ENCODE data around the gene ASIC2. TPM values are rescaled to one million over a fixed set of nuclear protein-coding genes. Genes with fewer than 3 reads are reported as not detected.

ASIC2 gene
- total RNA-seq, 1 experiment from 2014 or later = 0.11 TPM

DNA sequence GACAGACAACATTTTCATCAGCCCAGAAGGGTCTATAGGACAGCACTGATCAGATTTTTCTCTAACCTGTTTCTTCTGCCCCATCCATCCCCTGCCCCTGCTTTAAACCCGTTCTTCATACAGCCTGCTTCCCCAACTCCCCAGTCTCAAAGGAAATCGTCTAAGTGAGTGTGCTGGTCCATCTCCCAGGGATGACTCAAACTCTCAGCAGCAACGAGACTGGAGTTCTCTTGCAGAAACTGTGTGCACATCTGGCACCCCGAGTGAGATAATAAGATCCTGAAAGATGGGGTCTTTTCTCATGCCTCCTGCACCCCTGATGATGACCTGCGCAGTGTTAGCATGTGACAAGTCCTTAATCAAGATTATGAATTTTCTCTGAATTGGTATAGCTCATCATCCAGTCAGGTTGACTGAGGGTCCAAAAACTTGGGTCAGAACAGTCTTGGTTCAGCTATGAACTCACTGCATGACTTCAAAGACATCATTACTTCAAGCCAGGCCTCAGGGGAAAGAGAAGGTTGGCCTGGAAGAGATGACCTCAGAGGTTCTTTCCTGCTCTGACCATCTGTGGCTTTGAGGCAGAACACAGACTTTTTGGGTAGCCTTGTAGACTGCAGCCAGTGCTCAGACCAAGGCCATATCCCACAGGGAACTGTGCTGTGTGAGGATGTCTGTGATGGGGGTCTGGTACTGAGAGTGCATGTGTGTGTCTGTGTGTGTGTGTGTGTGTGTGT lies 183.6 kb downstream of the ASIC2 start:
- Histone ChIP-seq H4K20me1 (ENCODE audit: low read length) (no peaks in the 10 kb centered on the region), H3K4me3 (ENCODE audit: low read length) (no peak overlapping the region), H3K79me2 (ENCODE audit: low read length) (no peaks in the 10 kb centered on the region), H3K4me2 (ENCODE audit: low read length) (no peak overlapping the region), H3K27me3 (ENCODE audit: low read length) (no peaks in the 10 kb centered on the region), H3K9ac (ENCODE audit: low read length) (no peak overlapping the region), H3K9me3 (ENCODE audit: low read length) (no peaks in the 10 kb centered on the region), H3K9me2 (replicated peaks; ENCODE audit: low read length) (no peaks in the 10 kb centered on the region), H2AFZ (ENCODE audit: low read length) (no peak overlapping the region), H3K27ac (ENCODE audit: low read length) (no peak overlapping the region), H3K4me1 (ENCODE audit: insufficient read depth, low read length) (peaks cover 20% of the 10 kb centered on the region), H3F3A (ENCODE audit: low read length, unreplicated experiment) (peaks cover 7% of the 10 kb centered on the region), H3K36me3 (ENCODE audit: low read depth, low read length) (no peaks in the 10 kb centered on the region)
- ChIA-PET CTCF (no interaction called here), POLR2A (ENCODE audit: unreplicated experiment) (no interaction called here)
- TF ChIP-seq, protein P1, sequence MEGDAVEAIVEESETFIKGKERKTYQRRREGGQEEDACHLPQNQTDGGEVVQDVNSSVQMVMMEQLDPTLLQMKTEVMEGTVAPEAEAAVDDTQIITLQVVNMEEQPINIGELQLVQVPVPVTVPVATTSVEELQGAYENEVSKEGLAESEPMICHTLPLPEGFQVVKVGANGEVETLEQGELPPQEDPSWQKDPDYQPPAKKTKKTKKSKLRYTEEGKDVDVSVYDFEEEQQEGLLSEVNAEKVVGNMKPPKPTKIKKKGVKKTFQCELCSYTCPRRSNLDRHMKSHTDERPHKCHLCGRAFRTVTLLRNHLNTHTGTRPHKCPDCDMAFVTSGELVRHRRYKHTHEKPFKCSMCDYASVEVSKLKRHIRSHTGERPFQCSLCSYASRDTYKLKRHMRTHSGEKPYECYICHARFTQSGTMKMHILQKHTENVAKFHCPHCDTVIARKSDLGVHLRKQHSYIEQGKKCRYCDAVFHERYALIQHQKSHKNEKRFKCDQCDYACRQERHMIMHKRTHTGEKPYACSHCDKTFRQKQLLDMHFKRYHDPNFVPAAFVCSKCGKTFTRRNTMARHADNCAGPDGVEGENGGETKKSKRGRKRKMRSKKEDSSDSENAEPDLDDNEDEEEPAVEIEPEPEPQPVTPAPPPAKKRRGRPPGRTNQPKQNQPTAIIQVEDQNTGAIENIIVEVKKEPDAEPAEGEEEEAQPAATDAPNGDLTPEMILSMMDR (conservative IDR thresholded peaks at IDR 0.05; ENCODE audit: low read depth, low read length) = no peak
- TF ChIP-seq EZH2phosphoT487 (IDR thresholded peaks at IDR 0.05; ENCODE audit: borderline replicate concordance, low read length) = no peak
- no peak for TF ChIP-seq EZH2 (IDR thresholded peaks at IDR 0.05; ENCODE audit: low read length, unreplicated experiment)
- no TSS peak for BruUV-seq (replicated peaks)
- intact Hi-C loops (cut with micrococcal nuclease) = no loop called here
- DNase-seq (no peak), ATAC-seq (no peak)

DNA sequence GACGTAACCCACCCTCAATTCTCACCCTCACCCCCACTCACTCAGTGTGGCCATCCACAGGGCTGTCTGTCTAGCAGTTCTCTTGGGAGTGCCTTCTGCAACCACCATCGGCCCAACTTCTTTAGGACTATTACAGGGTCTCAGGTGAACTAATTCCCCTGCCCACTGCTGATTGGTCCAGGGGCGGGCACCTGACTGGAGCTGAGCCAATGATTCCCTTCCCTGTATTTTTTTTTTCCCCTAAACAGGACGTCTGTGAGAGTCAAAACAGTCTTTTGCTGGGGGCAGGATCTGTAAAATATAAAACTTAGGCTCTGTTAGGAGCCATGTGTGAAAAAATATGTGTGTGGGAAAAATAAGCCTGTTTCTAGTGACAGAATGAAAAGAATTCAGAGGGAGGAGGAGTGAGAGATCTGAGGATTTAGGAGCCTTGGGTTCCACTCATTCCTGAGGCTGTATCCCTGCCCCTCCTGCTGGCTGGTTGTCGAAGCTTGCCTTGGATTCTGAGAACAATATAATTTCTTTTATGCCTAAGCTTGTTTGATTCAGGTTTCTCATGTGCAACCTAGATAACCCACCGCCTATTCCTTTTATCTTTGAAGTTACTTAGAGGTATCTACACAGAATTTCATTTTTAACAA lies 186.4 kb downstream of the ASIC2 start:
- intact Hi-C loops (cut with micrococcal nuclease) = no loop called here
- TF ChIP-seq, protein P1 (conservative IDR thresholded peaks at IDR 0.05; ENCODE audit: low read depth, low read length) = no peak
- no peak for TF ChIP-seq EZH2 (IDR thresholded peaks at IDR 0.05; ENCODE audit: low read length, unreplicated experiment)
- TF ChIP-seq EZH2phosphoT487 (IDR thresholded peaks at IDR 0.05; ENCODE audit: borderline replicate concordance, low read length) = no peak
- H3K79me2 ChIP-seq (ENCODE audit: low read length) = no peaks in the 10 kb centered on the region
- H4K20me1 ChIP-seq (ENCODE audit: low read length) = no peaks in the 10 kb centered on the region
- no peak overlapping the region for H3K27ac ChIP-seq (ENCODE audit: low read length)
- DNase-seq (no peak), ATAC-seq (no peak)
- H3K4me2 ChIP-seq (ENCODE audit: low read length) = no peak overlapping the region
- no peak overlapping the region for H2AFZ ChIP-seq (ENCODE audit: low read length)
- no peaks in the 10 kb centered on the region for H3K27me3 ChIP-seq (ENCODE audit: low read length)
- H3K4me3 ChIP-seq (ENCODE audit: low read length) = no peak overlapping the region
- POLR2A ChIA-PET (ENCODE audit: unreplicated experiment) = no interaction called here
- H3K9me2 ChIP-seq (replicated peaks; ENCODE audit: low read length) = no peaks in the 10 kb centered on the region
- no peaks in the 10 kb centered on the region for H3F3A ChIP-seq (ENCODE audit: low read length, unreplicated experiment)
- H3K9ac ChIP-seq (ENCODE audit: low read length) = no peak overlapping the region
- BruUV-seq (replicated peaks) = no TSS peak
- no peaks in the 10 kb centered on the region for H3K4me1 ChIP-seq (ENCODE audit: insufficient read depth, low read length)
- no peaks in the 10 kb centered on the region for H3K9me3 ChIP-seq (ENCODE audit: low read length)
- no peaks in the 10 kb centered on the region for H3K36me3 ChIP-seq (ENCODE audit: low read depth, low read length)
- CTCF ChIA-PET = no interaction called here

DNA sequence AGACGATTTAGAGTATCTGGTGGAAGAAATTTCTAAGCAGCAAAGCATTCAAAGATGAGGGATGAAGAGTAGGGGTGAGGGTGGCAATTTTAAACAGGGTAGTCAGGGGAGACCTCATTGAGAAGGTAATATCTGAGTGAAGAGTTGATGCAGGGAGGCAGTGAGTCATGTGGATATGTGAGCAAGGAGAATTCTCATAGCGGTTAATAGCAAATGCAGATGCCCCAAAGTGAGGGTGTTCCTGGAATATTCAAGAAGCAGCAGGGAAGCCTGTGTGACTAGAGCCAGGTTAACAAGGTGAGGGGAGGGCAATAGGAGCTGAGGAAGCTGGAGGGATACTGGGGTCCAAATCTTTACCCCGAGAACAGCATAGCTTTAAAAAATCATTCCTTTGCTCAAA lies 187.2 kb downstream of the ASIC2 start:
- Histone ChIP-seq H3K4me2 (ENCODE audit: low read length) (no peak overlapping the region), H3K4me3 (ENCODE audit: low read length) (no peak overlapping the region), H3K27me3 (ENCODE audit: low read length) (no peaks in the 10 kb centered on the region), H2AFZ (ENCODE audit: low read length) (no peak overlapping the region), H3F3A (ENCODE audit: low read length, unreplicated experiment) (no peaks in the 10 kb centered on the region), H3K36me3 (ENCODE audit: low read depth, low read length) (no peaks in the 10 kb centered on the region), H3K9me3 (ENCODE audit: low read length) (no peaks in the 10 kb centered on the region), H4K20me1 (ENCODE audit: low read length) (no peaks in the 10 kb centered on the region), H3K9ac (ENCODE audit: low read length) (no peak overlapping the region), H3K27ac (ENCODE audit: low read length) (no peak overlapping the region), H3K4me1 (ENCODE audit: insufficient read depth, low read length) (no peaks in the 10 kb centered on the region), H3K9me2 (replicated peaks; ENCODE audit: low read length) (no peaks in the 10 kb centered on the region), H3K79me2 (ENCODE audit: low read length) (no peaks in the 10 kb centered on the region)
- CTCF ChIA-PET = no interaction called here
- DNase-seq (no peak), ATAC-seq (no peak)
- intact Hi-C loops (cut with micrococcal nuclease) = no loop called here
- TF ChIP-seq, protein P1 (conservative IDR thresholded peaks at IDR 0.05; ENCODE audit: low read depth, low read length) = no peak
- TF ChIP-seq EZH2phosphoT487 (IDR thresholded peaks at IDR 0.05; ENCODE audit: borderline replicate concordance, low read length) (no peak), EZH2 (IDR thresholded peaks at IDR 0.05; ENCODE audit: low read length, unreplicated experiment) (no peak)
- no TSS peak for BruUV-seq (replicated peaks)
- POLR2A ChIA-PET (ENCODE audit: unreplicated experiment) = no interaction called here
